ENCODE measurements around the gene TRMT2A.
"Not testable (repeated sequence)": the region's sequence is repeated elsewhere in the genome, so short reads cannot be mapped to it uniquely, and the experiment has no call there.

The TRMT2A gene

DNA sequence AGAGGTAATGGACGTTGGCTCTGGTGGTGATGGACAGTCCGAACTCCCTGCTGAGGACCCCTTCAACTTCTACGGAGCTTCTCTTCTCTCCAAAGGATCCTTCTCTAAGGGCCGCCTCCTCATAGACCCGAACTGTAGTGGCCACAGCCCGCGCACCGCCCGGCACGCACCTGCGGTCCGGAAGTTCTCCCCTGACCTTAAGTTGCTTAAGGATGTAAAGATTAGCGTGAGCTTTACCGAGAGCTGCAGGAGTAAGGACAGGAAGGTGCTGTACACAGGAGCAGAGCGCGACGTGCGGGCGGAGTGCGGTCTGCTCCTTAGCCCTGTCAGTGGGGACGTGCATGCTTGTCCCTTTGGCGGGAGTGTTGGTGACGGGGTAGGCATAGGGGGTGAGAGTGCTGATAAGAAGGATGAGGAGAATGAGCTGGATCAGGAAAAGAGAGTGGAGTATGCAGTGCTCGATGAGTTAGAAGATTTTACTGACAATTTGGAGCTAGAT is 30.9 kb downstream of the TRMT2A start:
- no peak for DNase-seq (ENCODE audit: low read depth in 2 of 2)

DNA sequence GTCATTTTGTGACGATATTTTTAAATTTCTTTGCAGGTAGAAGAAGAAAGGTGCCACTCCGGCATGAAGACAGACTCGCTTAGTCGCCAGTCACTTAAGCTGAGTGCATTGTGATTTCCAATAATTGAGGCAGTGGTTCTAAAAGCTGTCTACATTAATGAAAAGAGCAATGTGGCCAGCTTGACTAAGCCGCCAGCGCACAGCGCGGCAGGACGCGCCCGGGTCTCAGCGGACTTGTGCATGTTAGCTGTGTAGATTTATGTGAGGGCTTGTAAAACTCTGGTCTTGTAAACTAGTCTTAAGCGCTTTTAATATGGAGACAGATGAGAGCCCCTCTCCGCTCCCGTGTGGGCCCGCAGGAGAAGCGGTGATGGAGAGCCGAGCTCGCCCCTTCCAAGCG is 31.4 kb downstream of the TRMT2A start:
- DNase-seq (ENCODE audit: low read depth in 2 of 2), result no peak

DNA sequence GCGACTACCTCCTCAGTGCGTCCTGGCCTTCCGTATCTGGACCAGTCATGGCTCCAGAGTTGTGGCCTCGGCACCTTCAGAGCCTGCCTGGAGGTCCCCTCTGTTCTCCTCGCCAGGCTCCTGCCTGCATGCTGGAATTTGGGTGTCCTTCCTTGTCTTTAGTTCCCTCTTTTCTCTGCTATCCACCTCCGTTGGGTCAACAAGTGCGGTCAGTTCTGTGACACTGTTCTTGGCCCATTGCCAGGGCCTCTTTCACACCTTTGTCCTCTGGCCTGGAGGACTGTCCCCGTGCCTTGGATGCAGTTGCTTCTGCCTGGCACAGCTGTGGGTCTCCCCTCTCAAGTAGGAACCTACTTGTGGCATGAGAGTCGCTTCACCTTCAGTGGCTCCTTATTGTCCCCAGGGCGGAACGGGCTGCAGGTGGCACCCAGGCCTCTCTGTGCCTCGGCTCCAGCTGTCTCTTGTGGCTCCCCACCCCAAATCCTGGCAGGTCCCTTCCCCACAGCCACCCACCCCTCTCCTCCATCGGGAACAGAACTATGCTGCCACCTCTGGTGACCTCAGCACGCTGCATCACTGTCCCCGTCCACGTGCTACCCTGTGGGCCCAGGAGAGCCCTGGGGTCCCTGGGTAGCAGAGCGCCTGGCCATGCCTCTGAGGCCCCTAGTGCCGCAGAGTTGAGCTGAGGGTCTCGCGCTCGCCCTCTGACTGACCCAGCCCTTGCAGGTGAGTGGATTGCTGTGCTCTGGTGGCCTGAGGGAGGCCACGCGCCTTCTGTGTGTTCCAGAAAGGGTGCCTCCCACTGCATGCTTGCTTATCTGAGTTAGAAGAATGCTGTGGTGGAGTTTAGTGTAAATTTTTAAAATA is 32.2 kb downstream of the TRMT2A start:
- DNase-seq (ENCODE audit: low read depth in 2 of 2), result peak in 1 of 2 donors; percentile 22

DNA sequence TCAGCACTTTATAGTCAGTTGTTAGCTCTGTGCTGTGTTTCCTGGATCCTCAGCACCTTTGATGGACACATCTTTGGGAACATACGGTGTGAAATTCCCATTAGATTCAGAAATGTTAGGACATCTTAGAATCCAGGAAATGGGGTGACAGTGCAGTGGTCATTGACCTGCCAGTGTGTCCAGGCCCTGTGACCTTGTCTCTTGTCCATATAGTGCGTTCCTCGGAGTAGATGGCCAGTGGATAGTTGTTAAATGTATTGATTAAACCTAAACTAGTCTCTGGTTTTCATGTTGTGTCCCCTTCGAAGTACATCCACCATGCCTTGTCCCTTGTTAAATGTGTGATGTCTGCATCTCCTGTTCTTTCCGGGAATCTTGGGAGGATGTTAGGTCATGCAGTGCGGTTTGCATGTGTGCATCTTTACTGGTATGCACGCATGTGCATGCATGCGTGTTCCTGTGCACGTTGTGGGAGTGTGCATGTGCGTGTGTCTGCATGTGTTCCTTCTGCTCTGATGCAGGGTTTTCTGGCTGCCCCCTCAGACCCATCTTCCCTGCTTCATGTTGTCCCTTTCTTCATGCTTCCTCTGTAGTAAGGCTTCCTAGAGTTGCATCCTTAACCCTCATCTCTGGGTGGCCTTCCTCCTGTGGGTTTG is 33.0 kb downstream of the TRMT2A start:
- no peak for DNase-seq (ENCODE audit: low read depth in 2 of 2)

DNA sequence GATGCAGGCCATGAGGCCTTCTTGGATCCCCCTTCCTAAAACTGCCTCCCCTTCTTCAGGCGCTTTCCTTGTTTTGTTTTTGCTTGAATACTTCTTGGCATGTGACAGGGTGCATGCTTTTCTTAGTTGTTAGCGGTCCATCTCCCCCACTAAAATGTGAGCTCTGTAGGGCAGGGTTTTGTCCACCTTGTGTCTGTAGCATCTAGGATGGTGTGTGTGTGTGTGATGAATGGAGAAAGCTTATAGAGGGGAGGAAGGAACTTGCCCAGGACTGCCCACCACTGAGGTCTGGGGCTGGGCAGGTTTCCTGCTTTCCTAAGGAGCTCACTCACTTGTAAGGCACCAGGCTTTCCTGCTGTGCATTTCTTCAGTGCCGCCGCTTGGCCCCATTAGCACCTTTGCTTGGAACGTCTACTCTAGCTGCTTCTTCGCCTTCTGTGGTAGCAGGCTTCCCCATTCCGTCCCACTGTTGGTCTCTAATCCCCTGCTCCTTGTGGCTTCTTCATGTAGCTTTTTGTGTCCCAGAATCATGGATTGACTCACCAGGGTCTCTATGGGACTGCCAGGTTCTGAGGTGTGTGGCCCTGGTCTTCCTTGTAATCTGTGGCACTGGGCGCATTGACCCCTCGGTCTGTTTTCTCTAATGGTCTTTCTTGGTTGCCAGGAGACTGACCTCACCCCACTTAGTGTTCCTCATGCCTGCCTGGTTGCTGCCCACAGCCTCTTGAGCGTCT is 33.7 kb downstream of the TRMT2A start:
- no peak for DNase-seq (ENCODE audit: low read depth in 2 of 2)

DNA sequence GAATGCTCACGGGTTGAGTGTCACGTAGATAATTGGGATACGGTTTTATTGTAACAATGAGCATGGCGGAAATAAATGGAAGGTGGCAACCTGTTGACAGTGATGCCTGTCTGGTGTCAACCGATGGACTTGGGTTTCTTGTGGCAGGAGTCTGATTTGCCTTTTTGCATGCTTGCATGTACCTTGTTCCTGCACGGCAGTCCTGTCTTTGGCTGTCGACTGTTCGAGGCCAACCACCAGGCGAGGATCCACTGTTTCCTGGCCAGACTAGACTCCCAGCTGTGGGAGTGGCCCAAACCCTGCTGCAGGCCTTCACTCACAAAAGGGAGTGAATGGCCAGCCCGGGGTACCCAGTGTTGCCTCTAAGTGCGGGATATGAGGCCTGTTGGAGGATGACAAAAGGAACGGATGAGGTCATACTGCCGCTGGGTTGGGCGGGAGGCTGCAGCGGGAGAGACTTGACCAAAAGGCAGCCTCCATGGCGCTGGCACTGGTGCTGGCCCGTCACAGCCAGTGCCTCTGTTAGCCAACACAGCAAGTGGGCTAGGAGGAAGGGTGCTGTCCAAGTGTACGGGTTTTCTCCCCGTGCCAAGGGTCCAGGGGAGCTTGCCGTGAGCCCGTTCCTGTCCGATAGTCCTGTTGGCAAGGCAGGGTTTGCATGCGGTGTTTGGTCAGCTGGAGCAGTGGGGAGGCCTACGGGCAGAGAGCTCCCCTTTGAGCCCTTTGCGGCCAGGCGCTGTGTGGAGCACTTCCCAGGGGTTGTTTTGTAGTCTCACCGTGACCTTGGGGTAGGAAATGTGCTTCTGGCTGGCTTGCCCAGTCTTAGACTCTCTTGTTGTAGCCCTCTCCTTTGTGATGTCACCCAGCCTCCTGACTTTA is 36.0 kb downstream of the TRMT2A start:
- DNase-seq (ENCODE audit: low read depth in 2 of 2), result no peak

DNA sequence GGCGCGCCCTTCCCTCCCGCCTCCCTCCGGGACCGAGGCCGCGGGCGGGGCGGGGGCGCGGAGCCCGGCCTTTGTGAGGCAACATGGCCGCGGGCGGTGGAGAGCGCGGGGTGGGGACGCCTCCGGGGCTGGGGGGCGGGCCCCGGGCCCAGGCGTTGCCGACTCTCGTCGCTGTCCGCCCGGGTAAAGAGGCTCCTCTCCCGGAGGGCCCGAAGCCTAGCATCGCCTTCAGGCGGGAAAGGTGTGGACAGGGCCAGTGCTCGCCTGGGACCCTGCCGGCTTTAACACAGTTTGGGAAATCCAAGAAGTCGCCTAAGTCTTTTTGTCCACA is 36.6 kb downstream of the TRMT2A start:
- peak; percentile 62 to 66 for DNase-seq (ENCODE audit: low read depth in 2 of 2)

DNA sequence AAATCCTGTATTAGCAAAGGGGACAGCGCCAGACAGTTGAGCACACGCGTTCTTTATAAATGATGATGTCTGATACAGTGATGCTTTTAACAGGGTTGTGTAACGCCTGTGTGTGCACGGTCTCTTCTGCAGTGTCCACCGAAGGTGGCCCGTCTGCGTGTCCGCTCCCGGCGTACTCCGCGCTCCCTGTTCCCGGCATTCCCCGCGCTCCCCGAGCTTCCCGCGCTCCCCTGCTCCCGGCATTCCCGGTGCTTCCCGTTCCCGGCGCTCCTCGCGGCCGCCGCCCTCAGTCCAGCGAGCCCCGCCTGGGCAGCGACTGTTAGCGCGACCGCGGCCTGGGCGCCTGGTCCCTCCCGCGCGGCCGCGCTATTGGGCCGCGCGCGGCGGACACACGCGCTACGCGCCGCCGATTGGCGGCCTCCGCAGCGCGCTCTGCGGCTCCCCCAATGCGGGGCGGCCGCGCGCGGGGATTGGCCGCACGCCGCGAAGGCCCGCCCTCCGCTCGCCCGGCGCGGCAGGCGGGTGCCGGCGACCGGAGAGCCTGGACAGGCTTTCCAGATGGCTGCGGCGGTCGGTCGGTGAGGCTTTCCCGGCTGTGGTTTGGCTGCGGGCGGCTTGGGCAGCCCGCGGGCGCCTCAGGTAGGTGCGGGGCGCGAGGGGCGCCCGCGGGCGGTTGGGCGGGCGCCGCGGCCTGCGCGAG is 37.1 kb downstream of the TRMT2A start, which contains the start of gene DGCR8:
DGCR8 (plus strand) TSS at position 497 of the 700 bp plus-strand sequence. CDS start 5,723 bp downstream, outside the sequence.
- peak; percentile 52 to 59 for DNase-seq (ENCODE audit: low read depth in 2 of 2)

DNA sequence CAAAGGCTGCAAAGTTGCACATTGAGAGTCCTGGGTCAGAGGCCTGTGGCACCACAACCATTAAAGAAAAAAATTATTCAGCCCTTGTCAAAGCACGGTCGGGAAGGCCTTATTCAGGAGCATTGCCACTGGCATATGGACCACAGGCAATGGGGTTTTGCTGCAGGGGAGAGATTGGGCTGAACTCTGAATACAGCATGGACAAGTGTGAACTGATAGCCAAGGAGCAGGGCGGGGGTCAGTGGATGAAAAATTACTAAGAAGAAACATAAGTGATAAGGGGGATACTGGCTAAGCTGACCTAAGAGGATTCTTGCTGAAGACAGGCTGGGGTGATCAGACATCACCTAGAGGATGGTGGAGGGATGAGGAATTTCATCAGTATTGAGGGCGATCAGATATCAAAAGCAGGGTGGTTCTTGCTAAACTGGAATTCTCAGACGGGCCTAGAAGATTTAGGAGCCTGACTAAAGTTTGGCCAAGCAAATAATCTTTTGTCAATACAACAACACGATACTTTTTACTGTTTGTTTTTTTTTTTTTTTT is 40.3 kb downstream of the TRMT2A start:
- DNase-seq (ENCODE audit: low read depth in 2 of 2), result no peak

DNA sequence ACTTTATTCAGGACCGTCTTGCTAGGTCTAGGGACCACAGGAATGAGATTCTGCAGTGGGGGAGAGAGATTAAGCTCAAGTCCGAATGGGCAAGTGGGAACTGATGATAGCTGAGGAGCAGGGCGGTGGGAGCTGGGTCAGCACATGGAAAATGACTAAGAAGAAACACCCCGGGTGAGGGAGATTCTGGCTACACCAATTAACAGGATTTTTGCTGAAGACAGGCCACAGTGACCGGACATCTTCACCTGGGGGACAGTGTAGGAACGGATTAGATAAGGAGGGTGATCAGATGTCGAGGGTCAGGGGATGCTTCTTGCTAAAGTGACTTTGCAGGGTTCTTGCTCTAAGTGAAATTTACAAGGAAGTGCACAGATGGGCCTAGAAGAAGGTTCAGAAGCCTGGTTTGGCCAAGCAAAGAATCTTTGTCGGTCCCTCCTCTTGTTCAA is 45.5 kb downstream of the TRMT2A start:
- no peak for DNase-seq (ENCODE audit: low read depth in 2 of 2)

DNA sequence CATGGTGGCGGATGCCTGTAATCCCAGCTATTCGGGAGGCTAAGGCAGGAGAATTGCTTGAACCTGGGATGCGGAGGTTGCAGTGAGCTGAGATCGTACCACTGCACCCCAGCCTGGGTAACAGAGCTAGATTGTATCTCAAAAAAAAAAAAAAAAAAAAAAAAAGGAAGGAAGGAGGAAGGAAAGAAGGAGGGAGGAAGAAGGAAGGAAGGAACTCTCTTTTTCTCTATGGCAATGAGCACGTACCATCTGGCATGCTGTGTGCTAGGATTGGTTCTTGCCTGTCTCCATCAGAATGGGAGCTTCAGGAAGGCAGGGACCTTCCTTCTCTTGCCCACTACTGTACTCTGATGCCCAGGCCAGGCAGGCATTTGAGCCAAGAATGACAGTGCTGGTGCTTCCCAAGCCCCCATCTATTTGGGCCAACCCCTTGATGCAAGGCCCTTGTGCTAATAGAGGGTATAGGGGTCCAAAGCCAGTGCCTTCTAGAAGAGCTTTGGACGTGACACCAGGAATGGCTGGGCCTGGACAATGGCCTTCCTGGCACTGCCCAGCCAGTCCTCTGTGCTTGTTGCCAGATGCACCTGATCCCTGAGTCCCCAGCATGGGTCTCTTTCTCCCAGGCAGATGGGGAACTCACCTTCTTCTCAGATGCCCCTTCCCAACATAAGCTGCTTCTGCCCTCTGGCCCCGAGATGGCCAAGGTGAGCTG is 47.5 kb downstream of the TRMT2A start:
- DNase-seq (ENCODE audit: low read depth in 2 of 2), result no peak

DNA sequence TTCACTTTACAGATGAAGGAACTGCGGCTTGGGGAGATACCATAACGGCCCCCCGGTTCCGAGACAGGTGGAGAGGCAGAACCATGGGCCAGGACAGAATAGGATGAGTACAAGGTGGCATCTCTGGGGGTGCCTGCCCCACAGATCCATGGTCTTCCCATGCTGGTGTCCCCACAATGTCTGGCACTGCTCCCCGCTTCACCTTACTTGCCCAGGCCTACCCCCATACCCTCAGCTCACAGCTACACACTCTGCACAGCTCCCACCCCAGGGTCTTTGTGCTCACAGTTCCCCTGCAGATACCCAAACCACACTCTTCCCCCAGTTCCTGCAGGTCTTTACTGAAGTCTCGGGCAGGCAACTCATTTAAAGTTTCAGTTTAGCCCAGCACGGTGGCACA is 48.4 kb downstream of the TRMT2A start:
- no peak for DNase-seq (ENCODE audit: low read depth in 2 of 2)

DNA sequence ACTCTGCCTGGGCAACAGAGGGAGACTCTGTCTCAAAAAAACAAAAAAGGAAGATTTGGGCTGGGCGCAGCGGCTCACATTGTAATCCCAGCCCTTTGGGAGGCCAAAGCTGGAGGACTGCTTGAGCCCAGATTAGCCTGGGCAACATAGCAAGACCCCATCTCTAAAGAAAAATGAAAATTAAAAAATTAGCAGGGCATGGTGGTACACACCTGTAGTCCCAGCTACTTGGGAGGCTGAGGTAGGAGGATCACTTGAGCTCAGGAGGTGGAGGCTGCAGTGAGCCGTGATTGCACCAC is 49.7 kb downstream of the TRMT2A start:
- DNase-seq (ENCODE audit: low read depth in 2 of 2), result not testable (repeated sequence)

DNA sequence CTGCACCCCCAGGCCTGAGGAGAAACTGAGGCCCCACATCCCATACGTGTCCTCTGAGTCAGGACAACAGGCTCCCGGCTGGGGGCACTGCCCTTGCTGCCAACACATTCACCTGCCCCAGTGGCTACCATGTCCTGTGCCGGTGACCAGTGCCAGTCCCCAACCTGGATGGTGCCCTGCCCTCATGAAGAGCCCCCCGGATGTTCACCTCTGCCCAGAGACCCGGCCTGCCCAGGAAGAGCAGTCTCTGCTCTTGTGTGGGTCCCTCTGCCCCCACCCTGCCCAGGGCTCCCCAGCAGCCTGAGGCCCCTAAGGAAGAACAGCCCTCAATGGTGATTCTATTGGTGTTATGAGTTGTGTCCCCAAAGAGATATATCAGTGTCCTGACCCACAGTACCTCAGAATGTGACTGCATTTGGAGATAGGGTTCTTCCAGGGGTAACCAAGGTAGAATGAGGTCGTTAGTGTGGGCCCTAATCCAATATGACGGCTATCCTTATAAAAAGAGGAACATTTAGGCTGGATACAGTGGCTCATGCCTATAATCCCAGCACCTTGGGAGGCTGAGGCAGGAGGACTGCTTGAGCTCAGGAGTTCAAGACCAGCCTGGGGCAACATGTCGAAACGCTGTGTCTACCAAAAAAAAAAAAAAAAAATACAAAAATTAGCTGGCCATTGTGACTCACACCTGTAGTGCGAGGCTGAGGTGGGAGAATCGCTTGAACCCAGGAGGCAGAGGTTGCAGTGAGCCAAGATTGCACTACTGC is 50.2 kb downstream of the TRMT2A start:
- no peak for DNase-seq (ENCODE audit: low read depth in 2 of 2)

DNA sequence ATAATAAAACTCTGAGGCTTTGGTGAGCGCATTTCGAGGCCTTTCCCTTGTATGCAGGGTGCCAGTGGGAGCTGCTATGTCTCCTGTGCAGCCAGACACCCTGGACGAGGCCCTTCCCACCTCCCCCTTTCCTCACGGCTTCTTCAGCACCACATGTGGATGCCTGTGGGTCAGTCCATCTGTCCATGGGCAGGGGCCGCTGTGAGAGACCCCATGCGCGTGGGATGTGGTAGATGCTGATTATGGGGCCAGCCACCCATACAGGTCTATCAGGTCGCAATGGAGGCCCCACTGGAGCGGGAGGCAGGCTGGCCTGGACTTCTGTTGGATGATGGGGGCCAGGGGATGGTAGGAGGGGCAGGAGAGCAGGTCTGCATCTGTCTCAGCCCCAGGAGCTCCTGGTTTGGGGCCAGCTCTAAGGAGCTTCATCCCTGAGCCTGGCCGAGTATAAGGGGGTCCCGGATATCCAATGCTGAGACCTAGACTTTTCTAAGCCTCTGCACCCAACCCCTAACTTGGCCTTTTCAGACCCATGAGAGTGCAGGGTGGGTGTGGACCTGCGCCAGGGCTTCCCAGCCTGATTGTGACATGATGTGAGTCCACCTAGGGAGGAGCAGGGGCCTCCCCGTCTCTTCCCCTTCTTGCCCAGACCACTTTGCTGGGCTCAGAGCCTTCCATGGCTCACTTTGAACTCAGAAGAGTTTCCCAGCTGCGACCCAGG is 51.0 kb downstream of the TRMT2A start:
- no peak for DNase-seq (ENCODE audit: low read depth in 2 of 2)

DNA sequence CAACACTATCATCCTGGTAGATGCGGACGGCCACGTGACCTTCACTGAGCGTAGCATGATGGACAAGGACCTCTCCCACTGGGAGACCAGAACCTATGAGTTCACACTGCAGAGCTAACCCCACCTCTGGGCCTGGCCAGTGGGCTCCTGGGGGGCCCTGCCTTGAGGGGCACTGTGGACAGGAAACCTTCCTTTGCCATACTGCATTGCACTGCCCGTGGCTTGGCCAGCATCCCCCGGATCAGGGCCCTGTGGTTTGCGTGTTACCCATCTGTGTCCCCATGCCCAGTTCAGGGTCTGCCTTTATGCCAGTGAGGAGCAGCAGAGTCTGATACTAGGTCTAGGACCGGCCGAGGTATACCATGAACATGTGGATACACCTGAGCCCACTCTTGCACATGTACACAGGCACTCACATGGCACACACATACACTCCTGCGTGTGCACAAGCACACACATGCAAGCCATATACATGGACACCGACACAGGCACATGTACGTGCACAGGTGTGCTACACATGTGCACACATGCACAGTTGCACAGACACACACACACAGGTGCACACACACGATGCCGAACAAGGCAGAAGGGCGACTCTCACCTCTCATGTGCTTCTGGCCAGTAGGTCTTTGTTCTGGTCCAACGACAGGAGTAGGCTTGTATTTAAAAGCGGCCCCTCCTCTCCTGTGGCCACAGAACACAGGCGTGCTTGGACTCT is 52.3 kb downstream of the TRMT2A start:
- no peak for DNase-seq (ENCODE audit: low read depth in 2 of 2)

DNA sequence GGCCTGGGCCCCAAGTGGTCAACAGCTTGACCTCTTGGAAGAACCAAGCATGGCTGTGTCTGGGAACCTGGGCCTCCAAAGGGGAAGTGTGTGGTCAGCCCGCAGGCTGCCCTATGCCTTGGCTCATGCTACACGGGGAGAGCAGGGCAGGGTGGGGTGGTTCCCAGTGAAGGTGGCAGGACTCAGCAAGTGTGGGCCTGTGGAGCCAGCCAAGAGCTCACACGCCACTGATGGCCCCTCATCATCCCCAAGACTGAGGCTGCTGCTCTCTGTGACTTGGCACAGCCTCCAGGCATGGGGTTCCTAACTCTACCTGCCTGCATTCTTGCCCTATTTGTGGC is 52.9 kb downstream of the TRMT2A start:
- no peak for DNase-seq (ENCODE audit: low read depth in 2 of 2)

All from stimulated activated CD8-positive, alpha-beta memory T cell treated with anti-CD3 and anti-CD28 coated beads, Interleukin-2, amount 100 ng/mL, for 48 hours (primary cell).